Measurements from ENCODE around the gene DMD.

DNA sequence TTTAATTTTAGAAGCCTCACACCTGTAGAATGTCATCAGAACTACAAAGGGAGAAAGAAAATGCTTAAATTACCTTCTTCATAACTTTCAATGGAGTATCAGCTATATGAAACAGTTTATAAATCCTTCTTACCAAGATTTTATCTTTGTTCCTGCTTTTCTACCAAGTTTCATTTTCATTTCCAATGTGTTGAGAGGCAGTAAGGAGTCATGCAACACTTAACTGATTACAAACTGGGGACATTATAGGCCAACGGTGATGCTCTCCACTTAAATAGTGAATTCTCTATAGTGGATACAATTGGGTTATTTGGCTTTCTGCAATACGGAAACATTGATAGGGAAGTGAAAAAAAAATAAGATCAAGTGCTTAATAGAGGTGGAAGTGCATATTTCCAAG lies 1994.3 kb downstream of the DMD start:
- TF ChIP-seq, protein P1, sequence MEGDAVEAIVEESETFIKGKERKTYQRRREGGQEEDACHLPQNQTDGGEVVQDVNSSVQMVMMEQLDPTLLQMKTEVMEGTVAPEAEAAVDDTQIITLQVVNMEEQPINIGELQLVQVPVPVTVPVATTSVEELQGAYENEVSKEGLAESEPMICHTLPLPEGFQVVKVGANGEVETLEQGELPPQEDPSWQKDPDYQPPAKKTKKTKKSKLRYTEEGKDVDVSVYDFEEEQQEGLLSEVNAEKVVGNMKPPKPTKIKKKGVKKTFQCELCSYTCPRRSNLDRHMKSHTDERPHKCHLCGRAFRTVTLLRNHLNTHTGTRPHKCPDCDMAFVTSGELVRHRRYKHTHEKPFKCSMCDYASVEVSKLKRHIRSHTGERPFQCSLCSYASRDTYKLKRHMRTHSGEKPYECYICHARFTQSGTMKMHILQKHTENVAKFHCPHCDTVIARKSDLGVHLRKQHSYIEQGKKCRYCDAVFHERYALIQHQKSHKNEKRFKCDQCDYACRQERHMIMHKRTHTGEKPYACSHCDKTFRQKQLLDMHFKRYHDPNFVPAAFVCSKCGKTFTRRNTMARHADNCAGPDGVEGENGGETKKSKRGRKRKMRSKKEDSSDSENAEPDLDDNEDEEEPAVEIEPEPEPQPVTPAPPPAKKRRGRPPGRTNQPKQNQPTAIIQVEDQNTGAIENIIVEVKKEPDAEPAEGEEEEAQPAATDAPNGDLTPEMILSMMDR (IDR thresholded peaks at IDR 0.05), result no peak
- no peak for TF ChIP-seq POLR2A (IDR thresholded peaks at IDR 0.05)
- TF ChIP-seq EP300 (IDR thresholded peaks at IDR 0.05), result no peak

Data from ovary (tissue), 3 donors.